Brain pericyte (primary cell): ENCODE results near the gene MED25.

ENCODE experiments used
- DNase-seq: peaks from one replicate; pipeline ENCODE4 v3.0.0-alpha.2; 2012; ENCODE audit warnings: low read depth, low spot score

The MED25 gene

DNA sequence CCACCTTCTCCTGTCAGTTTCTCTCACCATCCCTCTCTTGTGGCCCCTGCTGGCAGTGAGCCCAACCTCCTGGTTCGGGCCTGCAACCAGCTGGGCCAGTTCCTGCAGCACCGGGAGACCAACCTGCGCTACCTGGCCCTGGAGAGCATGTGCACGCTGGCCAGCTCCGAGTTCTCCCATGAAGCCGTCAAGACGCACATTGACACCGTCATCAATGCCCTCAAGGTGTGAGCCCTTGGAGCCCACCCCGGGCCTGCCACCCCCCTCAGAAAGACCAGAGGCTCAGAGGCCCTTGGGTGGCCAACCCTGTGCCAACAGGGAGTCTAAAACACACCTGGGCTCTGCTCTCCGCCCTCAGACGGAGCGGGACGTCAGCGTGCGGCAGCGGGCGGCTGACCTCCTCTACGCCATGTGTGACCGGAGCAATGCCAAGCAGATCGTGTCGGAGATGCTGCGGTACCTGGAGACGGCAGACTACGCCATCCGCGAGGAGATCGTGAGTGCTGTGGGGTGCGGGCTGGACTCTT lies 18.8 kb upstream of the MED25 start:
- DNase-seq = no peak

- no peak for DNase-seq
Measured at GRCh38 chr19:49799798-49800376, 18.2 kb upstream of the MED25 start.

GRCh38 chr19:49800771-49801170 lies 17.3 kb upstream of the MED25 start:
- no peak for DNase-seq

- DNase-seq = no peak
Measured at GRCh38 chr19:49801401-49801888, 16.6 kb upstream of the MED25 start.

GRCh38 chr19:49801966-49802661 lies 16.0 kb upstream of the MED25 start:
- DNase-seq = peak; percentile 61

DNA sequence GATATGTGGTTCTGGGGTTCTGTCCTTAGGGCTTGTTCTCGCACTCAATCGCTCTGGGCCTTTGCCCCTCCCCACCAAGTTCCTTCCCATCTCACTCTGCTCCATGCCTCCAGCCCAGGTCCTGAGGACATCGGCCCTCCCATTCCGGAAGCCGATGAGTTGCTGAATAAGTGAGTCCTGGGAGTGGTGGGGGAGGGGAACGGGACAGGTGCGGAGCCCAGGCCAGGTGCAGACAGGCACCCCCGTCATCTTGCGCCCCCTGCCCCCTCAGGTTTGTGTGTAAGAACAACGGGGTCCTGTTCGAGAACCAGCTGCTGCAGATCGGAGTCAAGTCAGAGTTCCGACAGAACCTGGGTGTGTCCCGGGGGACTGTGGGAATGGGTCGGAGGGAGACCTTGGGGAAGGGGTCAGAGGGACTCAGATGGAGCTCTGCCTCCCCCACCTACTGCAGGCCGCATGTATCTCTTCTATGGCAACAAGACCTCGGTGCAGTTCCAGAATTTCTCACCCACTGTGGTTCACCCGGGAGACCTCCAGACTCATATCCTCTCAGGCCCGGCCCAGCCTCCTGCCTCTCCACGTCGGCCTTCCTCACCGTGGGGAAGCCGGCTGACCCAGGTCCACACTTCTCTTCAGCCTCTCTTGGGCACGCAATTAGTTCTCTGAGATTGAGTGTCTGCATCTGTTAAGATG lies 15.1 kb upstream of the MED25 start:
- DNase-seq = no peak

DNA sequence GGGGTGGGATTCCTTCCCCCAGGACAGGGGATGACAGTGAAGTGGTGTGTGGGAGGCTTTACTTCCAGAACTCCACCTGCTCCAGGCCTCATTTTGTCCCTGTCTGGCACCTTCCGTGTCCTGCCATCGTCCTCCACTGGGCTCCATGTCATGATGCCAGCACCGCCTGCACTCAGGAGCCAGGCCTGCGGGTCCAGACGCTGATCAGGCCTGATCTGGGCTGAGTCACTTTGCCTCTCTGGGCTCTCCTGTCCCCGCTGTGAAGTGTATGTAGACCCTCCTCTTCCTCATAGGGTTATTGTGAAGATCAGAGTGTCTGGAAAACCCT lies 14.6 kb upstream of the MED25 start:
- DNase-seq = no peak

GRCh38 chr19:49805822-49806619 lies 12.1 kb upstream of the MED25 start:
- DNase-seq = no peak

- DNase-seq = no peak
Measured at GRCh38 chr19:49806620-49806959, 11.5 kb upstream of the MED25 start.

- no peak for DNase-seq
Measured at GRCh38 chr19:49807058-49807903, 10.8 kb upstream of the MED25 start.

- no peak for DNase-seq
Measured at GRCh38 chr19:49807904-49808675, 10.0 kb upstream of the MED25 start.

DNA sequence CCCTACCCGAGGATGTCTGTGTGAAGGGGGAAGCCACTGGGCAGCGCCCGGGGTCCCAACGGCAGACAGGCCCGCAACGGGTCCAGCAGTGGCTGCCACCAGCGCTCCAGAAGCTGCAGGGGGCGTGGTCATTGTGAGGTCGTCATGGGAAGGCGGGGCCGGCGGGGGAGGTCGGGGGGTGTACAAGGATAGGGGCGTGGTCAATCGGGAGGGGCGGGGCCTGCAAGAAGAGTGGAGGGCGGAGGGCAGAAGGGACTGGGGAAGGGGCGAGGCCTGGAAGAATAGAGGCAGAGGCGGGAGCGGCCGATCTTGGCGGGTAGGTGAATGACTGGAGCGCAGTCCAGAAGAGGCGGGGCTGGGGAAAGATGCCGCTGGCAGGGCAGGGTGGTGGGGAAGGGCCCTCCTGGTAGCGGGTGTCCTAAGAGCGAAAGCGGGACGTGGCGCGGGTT lies 9.4 kb upstream of the MED25 start:
- peak; percentile 37 for DNase-seq

- no peak for DNase-seq
Measured at GRCh38 chr19:49809160-49809940, 8.7 kb upstream of the MED25 start.

GRCh38 chr19:49809941-49810389 lies 8.1 kb upstream of the MED25 start:
- no peak for DNase-seq

- DNase-seq = no peak
Measured at GRCh38 chr19:49811328-49811727, 6.8 kb upstream of the MED25 start.

- DNase-seq = no peak
Measured at GRCh38 chr19:49812452-49812996, 5.6 kb upstream of the MED25 start.

DNA sequence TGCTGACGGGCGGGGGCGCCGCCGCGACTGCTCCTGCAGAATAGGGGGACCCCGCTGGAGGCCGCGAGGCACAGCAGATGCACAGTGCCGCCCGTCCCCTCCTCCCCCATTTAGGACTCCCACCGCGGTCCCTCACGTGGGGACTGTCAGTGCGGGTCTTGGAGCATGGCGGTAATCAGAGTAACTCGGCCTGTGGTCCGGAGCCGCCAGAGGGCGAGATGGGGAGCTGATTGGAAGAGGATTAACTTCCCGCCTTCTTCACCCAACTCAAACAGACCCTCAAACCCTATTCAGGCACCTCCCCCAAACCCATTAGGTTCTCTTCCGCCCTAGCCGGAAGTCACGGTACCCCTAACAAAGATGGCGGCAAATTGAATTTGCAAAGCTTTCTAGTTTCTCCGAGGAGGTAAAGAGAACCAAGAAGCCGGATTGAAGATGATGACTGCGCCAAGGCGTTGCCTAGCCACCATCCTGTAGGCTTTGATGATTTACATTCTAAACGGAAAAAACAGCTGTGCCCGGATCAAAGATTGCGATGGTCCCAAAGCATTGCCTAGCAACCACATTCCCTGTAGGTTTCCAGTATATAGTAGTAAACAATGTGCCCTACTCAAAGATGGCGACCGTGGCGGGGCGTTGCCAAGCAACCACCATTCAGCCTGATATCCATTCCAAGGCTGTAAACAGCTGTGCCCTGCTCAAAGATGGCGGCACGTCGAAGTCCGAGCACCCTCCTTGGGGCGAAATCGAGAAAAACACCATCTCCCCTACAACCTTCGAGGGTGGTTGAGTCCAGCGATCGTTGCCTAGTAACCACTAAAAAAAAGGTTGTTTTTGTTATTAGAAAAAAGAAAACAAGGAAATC lies 4.9 kb upstream of the MED25 start, which contains the start of gene FUZ:
TSS of gene FUZ (minus strand) at position 296 of the 865 bp plus-strand sequence. CDS start at position 110, 186 bp downstream.
- DNase-seq = peak; percentile 96

DNA sequence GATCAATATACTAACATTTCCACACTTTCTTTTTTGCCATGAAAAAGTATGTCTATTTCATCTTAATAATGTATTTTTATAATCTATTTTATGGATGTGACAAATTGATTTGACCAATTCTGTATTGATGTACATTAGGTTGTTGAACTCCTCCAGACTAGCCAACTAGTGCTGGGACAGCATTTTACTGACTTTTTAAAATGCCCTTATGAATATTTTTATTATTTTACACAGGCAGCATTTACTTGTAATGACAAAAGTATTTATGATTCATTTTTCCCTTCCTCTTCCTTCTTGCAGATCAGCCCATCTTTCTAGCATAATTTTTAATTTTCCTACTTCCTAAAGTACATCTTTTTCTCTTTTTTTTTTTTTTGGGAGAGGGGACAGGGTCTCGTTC lies 4.1 kb upstream of the MED25 start:
- no peak for DNase-seq
